MG63 (cell line): Measurements from ENCODE around the gene FMO5. TPM values are rescaled to one million over a fixed set of nuclear protein-coding genes. Genes with fewer than 3 reads are reported as not detected.

Source experiments
- DNase-seq: peaks from one replicate; pipeline ENCODE4 v3.0.0-alpha.2; 2020
- H3K27me3 ChIP-seq: fragments of 250-450 bp; sonication (Bioruptor Pico); 2 replicates; pipeline ENCODE4 v1.5.1; 2020; ENCODE audit warnings: mild to moderate bottlenecking, moderate library complexity
- H3K36me3 ChIP-seq: fragments of 250-450 bp; sonication (Bioruptor Pico); 2 replicates; pipeline ENCODE4 v1.5.1; 2020; ENCODE audit warnings: mild to moderate bottlenecking, moderate library complexity
- H3K4me3 ChIP-seq: fragments of 250-450 bp; sonication (Bioruptor Pico); 2 replicates; pipeline ENCODE4 v1.5.1; 2020; ENCODE audit warnings: mild to moderate bottlenecking, moderate library complexity
- H3K9me3 ChIP-seq: fragments of 250-450 bp; sonication (Bioruptor Pico); 2 replicates; pipeline ENCODE4 v1.5.1; 2020; ENCODE audit warnings: mild to moderate bottlenecking, moderate library complexity
- total RNA-seq: library from RNA; depleted of rRNA; stranded (reverse); fragments of >200 nt; shearing (Covaris generic); gene quantifications from 2 replicates; pipeline ENCODE4 v1.2.3, GENCODE V29; 2014; ENCODE audit warnings: low replicate concordance; rRNA removed

FMO5 gene
- total RNA-seq: not detected in 2 replicates

GRCh38 chr1:147225193-147225730 is at the start of gene FMO5:
TSS of gene FMO5 (minus strand) at chr1:147225339. CDS start at chr1:147225029, 310 bp downstream.
- Histone ChIP-seq H3K4me3 (peak within 1 kb of the TSS; percentile 54), H3K9me3 (no peaks in the 10 kb centered on the region), H3K36me3 (no peaks in the 10 kb centered on the region), H3K27me3 (no peaks in the 10 kb centered on the region)
- peak; percentile 82 for DNase-seq

- Histone ChIP-seq H3K27me3 (no peaks in the 10 kb centered on the region), H3K4me3 (no peak overlapping the region), H3K9me3 (no peaks in the 10 kb centered on the region), H3K36me3 (peaks cover 77% of the 10 kb centered on the region)
- DNase-seq: peak; percentile 32
These were observed 48.5 kb upstream of the FMO5 start for GRCh38 chr1:147273409-147274336.

GRCh38 chr1:147272042-147272441 is 46.9 kb upstream of the FMO5 start:
- Histone ChIP-seq H3K36me3 (peaks cover 82% of the 10 kb centered on the region), H3K9me3 (no peaks in the 10 kb centered on the region), H3K27me3 (no peaks in the 10 kb centered on the region), H3K4me3 (no peak overlapping the region)
- DNase-seq: no peak

- Histone ChIP-seq H3K4me3 (no peak overlapping the region), H3K36me3 (peaks cover 69% of the 10 kb centered on the region), H3K9me3 (no peaks in the 10 kb centered on the region), H3K27me3 (no peaks in the 10 kb centered on the region)
- DNase-seq: no peak
These were observed 45.6 kb upstream of the FMO5 start for GRCh38 chr1:147270721-147271120.

- DNase-seq: no peak
- Histone ChIP-seq H3K36me3 (peaks cover 76% of the 10 kb centered on the region), H3K9me3 (no peaks in the 10 kb centered on the region), H3K4me3 (no peak overlapping the region), H3K27me3 (no peaks in the 10 kb centered on the region)
These were observed 42.6 kb upstream of the FMO5 start for GRCh38 chr1:147267711-147268110.

- DNase-seq: no peak
- no peaks in the 10 kb centered on the region for H3K9me3 ChIP-seq
- no peaks in the 10 kb centered on the region for H3K27me3 ChIP-seq
- peaks cover 73% of the 10 kb centered on the region for H3K36me3 ChIP-seq
- H3K4me3 ChIP-seq: no peak overlapping the region
These were observed 41.2 kb upstream of the FMO5 start for GRCh38 chr1:147266381-147266780.

- Histone ChIP-seq H3K4me3 (no peak overlapping the region), H3K9me3 (no peaks in the 10 kb centered on the region), H3K27me3 (no peaks in the 10 kb centered on the region), H3K36me3 (peaks cover 78% of the 10 kb centered on the region)
- no peak for DNase-seq
These were observed 39.1 kb upstream of the FMO5 start for GRCh38 chr1:147264158-147264768.

GRCh38 chr1:147260956-147261355 is 35.8 kb upstream of the FMO5 start:
- Histone ChIP-seq H3K27me3 (no peaks in the 10 kb centered on the region), H3K36me3 (peaks cover 79% of the 10 kb centered on the region), H3K4me3 (no peak overlapping the region), H3K9me3 (no peaks in the 10 kb centered on the region)
- no peak for DNase-seq

- Histone ChIP-seq H3K9me3 (no peaks in the 10 kb centered on the region), H3K27me3 (no peaks in the 10 kb centered on the region), H3K36me3 (peaks cover 34% of the 10 kb centered on the region), H3K4me3 (no peak overlapping the region)
- no peak for DNase-seq
These were observed 27.4 kb upstream of the FMO5 start for GRCh38 chr1:147252540-147252939.

GRCh38 chr1:147247656-147248238 is 22.6 kb upstream of the FMO5 start:
- no peak overlapping the region for H3K4me3 ChIP-seq
- H3K9me3 ChIP-seq: peaks cover 3% of the 10 kb centered on the region; the same call in 1 of the 2 replicates
- no peaks in the 10 kb centered on the region for H3K27me3 ChIP-seq
- DNase-seq: no peak
- H3K36me3 ChIP-seq: peaks cover 11% of the 10 kb centered on the region

- DNase-seq: no peak
- Histone ChIP-seq H3K27me3 (no peaks in the 10 kb centered on the region), H3K36me3 (peaks cover 9% of the 10 kb centered on the region), H3K9me3 (peaks cover 3% of the 10 kb centered on the region; the same call in 1 of the 2 replicates), H3K4me3 (no peak overlapping the region)
These were observed 21.9 kb upstream of the FMO5 start for GRCh38 chr1:147246910-147247655.

- H3K36me3 ChIP-seq: peaks cover 9% of the 10 kb centered on the region
- no peaks in the 10 kb centered on the region for H3K27me3 ChIP-seq
- H3K4me3 ChIP-seq: no peak overlapping the region
- peaks cover 3% of the 10 kb centered on the region; the same call in 1 of the 2 replicates for H3K9me3 ChIP-seq
- DNase-seq: no peak
These were observed 21.0 kb upstream of the FMO5 start for GRCh38 chr1:147246044-147246690.

GRCh38 chr1:147245586-147246021 is 20.5 kb upstream of the FMO5 start:
- H3K36me3 ChIP-seq: peaks cover 9% of the 10 kb centered on the region
- H3K9me3 ChIP-seq: peaks cover 3% of the 10 kb centered on the region; the same call in 1 of the 2 replicates
- no peaks in the 10 kb centered on the region for H3K27me3 ChIP-seq
- no peak overlapping the region for H3K4me3 ChIP-seq
- no peak for DNase-seq

- Histone ChIP-seq H3K4me3 (no peak overlapping the region), H3K27me3 (no peaks in the 10 kb centered on the region), H3K9me3 (peaks cover 3% of the 10 kb centered on the region; the same call in 1 of the 2 replicates), H3K36me3 (peaks cover 9% of the 10 kb centered on the region)
- DNase-seq: no peak
These were observed 20.0 kb upstream of the FMO5 start for GRCh38 chr1:147245129-147245528.

- DNase-seq: no peak
- peak overlapping the region; percentile 78 for H3K4me3 ChIP-seq
- peaks cover 9% of the 10 kb centered on the region for H3K36me3 ChIP-seq
- H3K27me3 ChIP-seq: no peaks in the 10 kb centered on the region
- peaks cover 3% of the 10 kb centered on the region; the same call in 1 of the 2 replicates for H3K9me3 ChIP-seq
These were observed 18.7 kb upstream of the FMO5 start for GRCh38 chr1:147243841-147244240.

- peak overlapping the region; percentile 78 for H3K4me3 ChIP-seq
- no peak for DNase-seq
- peaks cover 9% of the 10 kb centered on the region for H3K36me3 ChIP-seq
- peaks cover 3% of the 10 kb centered on the region; the same call in 1 of the 2 replicates for H3K9me3 ChIP-seq
- H3K27me3 ChIP-seq: no peaks in the 10 kb centered on the region
These were observed 18.1 kb upstream of the FMO5 start for GRCh38 chr1:147243228-147243685.
